Stimulated activated CD8-positive, alpha-beta memory T cell treated with anti-CD3 and anti-CD28 coated beads, Interleukin-7, amount 100 ng/mL, for 48 hours (primary cell): ENCODE results near the gene DHRS3.
"Not testable (repeated sequence)": the region's sequence is repeated elsewhere in the genome, so short reads cannot be mapped to it uniquely, and the experiment has no call there.

Experiments used
- DNase-seq, 2 donors: peaks; one replicate each; pipeline ENCODE4 v3.0.0-alpha.2; 2020; ENCODE audit warnings: low read depth in 1 of 2; ENCODE audit errors: extremely low read depth in 1 of 2

The DHRS3 gene

GRCh38 chr1:12541274-12542137, 76.5 kb downstream of the DHRS3 start:
- DNase-seq: no peak

- DNase-seq: no peak
These were observed 77.3 kb downstream of the DHRS3 start for GRCh38 chr1:12540580-12541273.

- no peak for DNase-seq
These were observed 78.1 kb downstream of the DHRS3 start for GRCh38 chr1:12539705-12540579.

GRCh38 chr1:12539320-12539704, 78.7 kb downstream of the DHRS3 start:
- DNase-seq: no peak

- not testable (repeated sequence) for DNase-seq
These were observed 79.5 kb downstream of the DHRS3 start for GRCh38 chr1:12538536-12538935.

GRCh38 chr1:12537906-12538461, 80.0 kb downstream of the DHRS3 start:
- no peak for DNase-seq

- DNase-seq: no peak
These were observed 80.7 kb downstream of the DHRS3 start for GRCh38 chr1:12537294-12537693.

- no peak for DNase-seq
These were observed 81.9 kb downstream of the DHRS3 start for GRCh38 chr1:12536023-12536639.

- no peak for DNase-seq
These were observed 85.3 kb downstream of the DHRS3 start for GRCh38 chr1:12532405-12533315.

- DNase-seq: no peak
These were observed 86.9 kb downstream of the DHRS3 start for GRCh38 chr1:12531179-12531499.

GRCh38 chr1:12530462-12531178, 87.4 kb downstream of the DHRS3 start:
- no peak for DNase-seq

- DNase-seq: no peak
These were observed 88.3 kb downstream of the DHRS3 start for GRCh38 chr1:12529640-12530174.

GRCh38 chr1:12528021-12528852, 89.8 kb downstream of the DHRS3 start:
- DNase-seq: no peak

GRCh38 chr1:12527564-12527963, 90.4 kb downstream of the DHRS3 start:
- no peak for DNase-seq

GRCh38 chr1:12525311-12526181, 92.5 kb downstream of the DHRS3 start:
- DNase-seq: no peak

GRCh38 chr1:12524266-12524665, 93.7 kb downstream of the DHRS3 start:
- DNase-seq: no peak

GRCh38 chr1:12522780-12523179, 95.2 kb downstream of the DHRS3 start:
- DNase-seq: not testable (repeated sequence)
